HCT116 (cell line): Measurements from ENCODE around the gene TNFRSF21. TPM values are rescaled to one million over a fixed set of nuclear protein-coding genes. Genes with fewer than 3 reads are reported as not detected.

Experiments used
- ATAC-seq: fragments of 200-7000 bp; cut with Tn5 transposase; 2 replicates; pipeline ENCODE4 v1.9.1; 2020; ENCODE audit warnings: mild to moderate bottlenecking, moderate library complexity
- BruUV-seq: library from RNA; stranded (reverse); fragments of 400-500 nt; replicated peaks from 2 replicates; lab custom pipeline; 2021; lab: Mats Ljungman, UMichigan
- CTCF ChIA-PET: fragments of 300-600 bp; sonication (Branson Sonifier 250); formaldehyde crosslinking; loops from one replicate; lab custom pipeline; 2021; ENCODE audit warnings: antibody characterized with exemption; lab: Charles Lee
- POLR2A ChIA-PET: fragments of 300-600, 350-600 bp; sonication (Branson Sonifier 250); formaldehyde crosslinking; loops from one replicate; lab custom pipeline; 2021; ENCODE audit warnings: antibody characterized with exemption; lab: Charles Lee
- RAD21 ChIA-PET, 2 experiments: fragments of 300-600 bp; sonication (Branson Sonifier 250); formaldehyde crosslinking; loops; one replicate each; lab custom pipeline; 2023; ENCODE audit warnings: low total read pairs in 2 of 2; ENCODE audit not compliant: uncharacterized antibody in 2 of 2, unreplicated experiment in 2 of 2, low non-redundant PET in 1 of 2; lab: Charles Lee
- DNase-seq: peaks from one replicate; pipeline ENCODE4 v3.0.0-alpha.2; 2010; ENCODE audit warnings: low read depth, low spot score
- H2AFZ ChIP-seq: fragments of 200-600 bp; shearing (Covaris generic), sonication (generic); 2 replicates; pipeline ENCODE4 v1.6.1; 2017; ENCODE audit warnings: low read depth, mixed run types, mixed read lengths, antibody characterized with exemption, low read length; ENCODE audit not compliant: poor library complexity, severe bottlenecking
- H3K27ac ChIP-seq: 2 replicates; pipeline ENCODE4 v1.5.1; 2012; ENCODE audit warnings: low read depth, low read length
- H3K27me3 ChIP-seq: fragments of 200-600 bp; sonication (generic); 2 replicates; pipeline ENCODE4 v1.6.1; 2016; ENCODE audit warnings: mixed run types, low read length, mixed read lengths; ENCODE audit not compliant: insufficient read depth
- H3K36me3 ChIP-seq, 2 experiments: fragments of 200-500 bp in 1 of 2; fragments of 200-600 bp in 1 of 2; sonication (Bioruptor generic) in 1 of 2; sonication (generic) in 1 of 2; 2 replicates each; pipeline versions ENCODE4 v1.5.1 to v1.6.1; 2014 to 2016; ENCODE audit warnings: low read length in 2 of 2, inconsistent platforms in 1 of 2, mixed read lengths in 1 of 2, mixed run types in 1 of 2; ENCODE audit not compliant: insufficient read depth in 2 of 2, control insufficient read depth in 1 of 2
- H3K4me1 ChIP-seq, 2 experiments: fragments of 200-600 bp in 1 of 2; sonication (generic) in 1 of 2; 2 replicates each; pipeline versions ENCODE4 v1.5.1 to v1.6.1; 2012 to 2017; ENCODE audit warnings: low read length in 2 of 2, inconsistent platforms in 1 of 2, mild to moderate bottlenecking in 1 of 2, mixed read lengths in 1 of 2, mixed run types in 1 of 2, moderate library complexity in 1 of 2; ENCODE audit not compliant: insufficient read depth in 2 of 2, control insufficient read depth in 1 of 2
- H3K4me2 ChIP-seq: fragments of 200-600 bp; sonication (generic); 2 replicates; pipeline ENCODE4 v1.6.1; 2017; ENCODE audit warnings: mixed run types, low read length, mixed read lengths
- H3K4me3 ChIP-seq, 2 experiments: fragments of 200-600 bp in 1 of 2; sonication (generic) in 1 of 2; replicated peaks in 1 of 2; 2 replicates each; pipeline ENCODE4 v1.5.1; 2011 to 2016; ENCODE audit warnings: low read length in 2 of 2, control low read depth in 1 of 2, low read depth in 1 of 2, mild to moderate bottlenecking in 1 of 2, mixed read lengths in 1 of 2, mixed run types in 1 of 2
- H3K79me2 ChIP-seq: fragments of 200-600 bp; sonication (generic); 2 replicates; pipeline ENCODE4 v1.6.1; 2017; ENCODE audit warnings: mild to moderate bottlenecking, mixed run types, low read length, moderate library complexity, mixed read lengths; ENCODE audit not compliant: insufficient read depth
- H3K9ac ChIP-seq: fragments of 200-600 bp; sonication (generic); 2 replicates; pipeline ENCODE4 v1.6.1; 2016; ENCODE audit warnings: low read length, mixed read lengths
- H3K9me2 ChIP-seq: fragments of 200-600 bp; sonication (generic), shearing (Covaris generic); 2 replicates; pipeline ENCODE4 v1.6.1; 2017; ENCODE audit warnings: mixed run types, mild to moderate bottlenecking, moderate library complexity; ENCODE audit not compliant: insufficient read depth
- H3K9me3 ChIP-seq, 2 experiments: fragments of 200-500 bp in 1 of 2; fragments of 200-600 bp in 1 of 2; sonication (Bioruptor generic) in 1 of 2; sonication (generic) in 1 of 2; 2 replicates each; pipeline ENCODE4 v1.6.1; 2014 to 2017; ENCODE audit warnings: low read length in 2 of 2, mixed read lengths in 2 of 2, inconsistent platforms in 1 of 2, low read depth in 1 of 2, mild to moderate bottlenecking in 1 of 2, mixed run types in 1 of 2, moderate library complexity in 1 of 2; ENCODE audit not compliant: control insufficient read depth in 1 of 2, insufficient read depth in 1 of 2
- H4K20me1 ChIP-seq: fragments of 200-600 bp; sonication (generic), shearing (Covaris generic); 2 replicates; pipeline ENCODE4 v1.6.1; 2017; ENCODE audit warnings: mixed run types, mild to moderate bottlenecking, moderate library complexity; ENCODE audit not compliant: insufficient read depth
- EGR1 ChIP-seq: IDR thresholded peaks from 2 replicates; pipeline ENCODE4 v1.6.1; 2012; ENCODE audit warnings: low read depth
- RAD21 ChIP-seq: IDR thresholded peaks from 2 replicates; pipeline ENCODE4 v1.6.1; 2012; ENCODE audit warnings: low read depth, mild to moderate bottlenecking
- REST ChIP-seq: IDR thresholded peaks from 2 replicates; pipeline ENCODE4 v1.6.1; 2012; ENCODE audit warnings: low read depth
- TCF7L2 ChIP-seq: IDR thresholded peaks from 2 replicates; pipeline ENCODE4 v1.7.0; 2011; ENCODE audit warnings: borderline replicate concordance, inconsistent platforms; ENCODE audit not compliant: insufficient read depth, insufficient read length; ENCODE audit errors: extremely low read depth
- ZBTB33 ChIP-seq: IDR thresholded peaks from 2 replicates; pipeline ENCODE4 v1.6.1; 2011; ENCODE audit warnings: mild to moderate bottlenecking, low read length, moderate library complexity; ENCODE audit not compliant: insufficient replicate concordance; ENCODE audit errors: extremely low read depth
- ZFX ChIP-seq: fragments of 450-650 bp; IDR thresholded peaks from 2 replicates; pipeline ENCODE4 v1.6.1; 2017
- intact Hi-C: fragments of 100-400 bp; cut with micrococcal nuclease; formaldehyde crosslinking; loops from 2 replicates; pipeline ENCODE4 v1.10.0; 2022
- total RNA-seq: library from RNA; stranded (reverse); gene quantifications from one replicate; pipeline ENCODE4 v1.2.1, GENCODE V29; 2021; ENCODE audit not compliant: unreplicated experiment

The TNFRSF21 gene
- total RNA-seq, 1 experiment from 2014 or later: 48.3 TPM

- ATAC-seq (no peak), DNase-seq (no peak)
- Histone ChIP-seq H3K36me3 (no peaks in the 10 kb centered on the region; a peak in 1 of 4 replicates), H3K4me3 (no peak overlapping the region), H3K79me2 (peaks cover 67% of the 10 kb centered on the region), H2AFZ (no peak overlapping the region), H3K9ac (no peak overlapping the region), H3K4me1 (peaks cover 7 to 26% of the 10 kb centered on the region in 2 experiments), H3K9me3 (no peaks in the 10 kb centered on the region), H3K9me2 (no peaks in the 10 kb centered on the region), H3K27me3 (no peaks in the 10 kb centered on the region), H3K4me2 (no peak overlapping the region), H4K20me1 (no peaks in the 10 kb centered on the region), H3K27ac (no peak overlapping the region)
- CTCF ChIA-PET: no interaction called here
- POLR2A ChIA-PET: no interaction called here
- TF ChIP-seq RAD21: no peak
- no peak for TF ChIP-seq EGR1
- RAD21 ChIA-PET: no interaction called here
- intact Hi-C loops: no loop called here
- no TSS peak for BruUV-seq
Measured at GRCh38 chr6:47240277-47240890, 69.3 kb downstream of the TNFRSF21 start.

- no peak for DNase-seq
- Histone ChIP-seq H3K4me1 (peaks cover 7 to 26% of the 10 kb centered on the region in 2 experiments), H3K27ac (no peak overlapping the region), H3K4me3 (no peak overlapping the region), H3K27me3 (no peaks in the 10 kb centered on the region), H3K9me2 (no peaks in the 10 kb centered on the region), H3K79me2 (peaks cover 60% of the 10 kb centered on the region)
- RAD21 ChIA-PET: no interaction called here
- CTCF ChIA-PET: no interaction called here
- POLR2A ChIA-PET: no interaction called here
- TF ChIP-seq REST (no peak), ZFX (no peak), EGR1 (no peak), ZBTB33 (no peak), TCF7L2 (no peak), RAD21 (no peak)
- TF ChIP-seq, all 23 proteins: peak for 0
- intact Hi-C loops: no loop called here
- Histone ChIP-seq H3K4me2 (no peak overlapping the region), H4K20me1 (no peaks in the 10 kb centered on the region), H3K9ac (no peak overlapping the region), H3K36me3 (no peaks in the 10 kb centered on the region; a peak in 1 of 4 replicates), H2AFZ (no peak overlapping the region), H3K9me3 (no peaks in the 10 kb centered on the region)
- no TSS peak for BruUV-seq
- ATAC-seq: no peak
Measured at GRCh38 chr6:47239546-47239945, 70.2 kb downstream of the TNFRSF21 start.
